ENCODE results near the gene SART1.

DNA sequence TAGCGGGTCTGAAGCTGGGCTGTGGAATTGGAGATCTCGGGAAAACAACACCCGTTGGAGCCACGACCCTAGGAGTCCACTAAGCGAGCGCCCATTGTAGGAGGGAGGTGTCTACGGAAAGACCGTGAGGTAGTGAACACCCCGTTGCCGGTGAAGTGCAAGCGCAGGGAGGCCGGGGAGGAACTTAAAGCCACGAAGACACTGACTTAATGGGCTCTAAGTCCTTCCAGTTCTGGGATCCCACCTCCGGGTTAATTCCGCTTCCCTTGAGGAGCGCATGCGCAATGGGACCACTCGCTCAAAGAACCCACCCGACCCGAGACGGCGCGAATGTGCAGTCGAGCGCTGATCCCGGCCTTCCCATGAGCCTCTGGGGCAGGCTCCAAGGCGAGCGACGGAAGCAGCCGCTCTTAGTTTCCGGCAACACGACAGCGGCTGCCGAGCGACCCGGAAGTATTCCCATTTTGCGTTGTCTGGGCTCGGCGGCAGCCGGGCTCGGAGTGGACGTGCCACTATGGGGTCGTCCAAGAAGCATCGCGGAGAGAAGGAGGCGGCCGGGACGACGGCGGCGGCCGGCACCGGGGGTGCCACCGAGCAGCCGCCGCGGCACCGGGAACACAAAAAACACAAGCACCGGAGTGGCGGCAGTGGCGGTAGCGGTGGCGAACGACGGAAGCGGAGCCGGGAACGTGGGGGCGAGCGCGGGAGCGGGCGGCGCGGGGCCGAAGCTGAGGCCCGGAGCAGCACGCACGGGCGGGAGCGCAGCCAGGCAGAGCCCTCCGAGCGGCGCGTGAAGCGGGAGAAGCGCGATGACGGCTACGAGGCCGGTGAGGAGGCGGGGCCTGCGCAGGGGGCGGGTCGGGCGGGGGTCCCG lies at the start of gene SART1:
- no peak for TF ChIP-seq EZH2phosphoT487 (IDR thresholded peaks at IDR 0.05; ENCODE audit: low read length)
- TF ChIP-seq, protein P1, sequence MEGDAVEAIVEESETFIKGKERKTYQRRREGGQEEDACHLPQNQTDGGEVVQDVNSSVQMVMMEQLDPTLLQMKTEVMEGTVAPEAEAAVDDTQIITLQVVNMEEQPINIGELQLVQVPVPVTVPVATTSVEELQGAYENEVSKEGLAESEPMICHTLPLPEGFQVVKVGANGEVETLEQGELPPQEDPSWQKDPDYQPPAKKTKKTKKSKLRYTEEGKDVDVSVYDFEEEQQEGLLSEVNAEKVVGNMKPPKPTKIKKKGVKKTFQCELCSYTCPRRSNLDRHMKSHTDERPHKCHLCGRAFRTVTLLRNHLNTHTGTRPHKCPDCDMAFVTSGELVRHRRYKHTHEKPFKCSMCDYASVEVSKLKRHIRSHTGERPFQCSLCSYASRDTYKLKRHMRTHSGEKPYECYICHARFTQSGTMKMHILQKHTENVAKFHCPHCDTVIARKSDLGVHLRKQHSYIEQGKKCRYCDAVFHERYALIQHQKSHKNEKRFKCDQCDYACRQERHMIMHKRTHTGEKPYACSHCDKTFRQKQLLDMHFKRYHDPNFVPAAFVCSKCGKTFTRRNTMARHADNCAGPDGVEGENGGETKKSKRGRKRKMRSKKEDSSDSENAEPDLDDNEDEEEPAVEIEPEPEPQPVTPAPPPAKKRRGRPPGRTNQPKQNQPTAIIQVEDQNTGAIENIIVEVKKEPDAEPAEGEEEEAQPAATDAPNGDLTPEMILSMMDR (IDR thresholded peaks at IDR 0.05; ENCODE audit: low read length), result no peak
